Adrenal gland (tissue), 12 donors: Measurements from ENCODE around the gene NFILZ. TPM values are rescaled to one million over a fixed set of nuclear protein-coding genes. Genes with fewer than 3 reads are reported as not detected.

Experiments
- DNase-seq, 7 donors: peaks; one replicate each; pipeline ENCODE4 v3.0.0-alpha.2; 2019 to 2020
- H3K27ac ChIP-seq, 5 donors: fragments of 200-600 bp; sonication (generic) in 4 of 5; 1 replicate in 3 of 5; 2 replicates in 2 of 5; pipeline versions ENCODE4 v1.5.1 to v1.8.0; 2016 to 2020; ENCODE audit warnings: mild to moderate bottlenecking in 1 of 5
- H3K27me3 ChIP-seq: fragments of 200-600 bp; 2 replicates; pipeline ENCODE4 v1.8.0; 2021
- H3K36me3 ChIP-seq, 2 donors: fragments of 200-600 bp; replicated peaks in 1 of 2; 1 replicate in 1 of 2; 2 replicates in 1 of 2; pipeline versions ENCODE4 v1.5.1 to v1.8.0; 2018 to 2022
- H3K4me1 ChIP-seq, 2 donors: fragments of 200-600 bp; replicated peaks in 1 of 2; 1 replicate in 1 of 2; 2 replicates in 1 of 2; pipeline versions ENCODE4 v1.5.1 to v1.8.0; 2018 to 2021
- H3K4me3 ChIP-seq, 4 donors: fragments of 200-600 bp; sonication (generic) in 3 of 4; one replicate each; pipeline ENCODE4 v1.5.1; 2016 to 2018
- H3K9me3 ChIP-seq, 3 donors: fragments of 200-600 bp; sonication (generic) in 1 of 3; replicated peaks in 1 of 3; 1 replicate in 2 of 3; 2 replicates in 1 of 3; pipeline versions ENCODE4 v1.5.1 to v1.8.0; 2016 to 2021
- CTCF ChIP-seq, 6 experiments: fragments of 450-650 bp in 4 of 6; fragments of 200-600 bp in 2 of 6; sonication (generic) in 1 of 6; IDR thresholded peaks; 1 replicate in 5 of 6; 2 replicates in 1 of 6; pipeline versions ENCODE4 v1.5.1 to v1.8.0; 2016 to 2021; ENCODE audit warnings: antibody characterized with exemption in 6 of 6, mild to moderate bottlenecking in 2 of 6, moderate library complexity in 1 of 6
- POLR2A ChIP-seq, 2 donors: fragments of 450-650 bp; IDR thresholded peaks; one replicate each; pipeline ENCODE4 v1.6.1; 2017; ENCODE audit warnings: antibody characterized with exemption in 2 of 2, mild to moderate bottlenecking in 2 of 2, moderate library complexity in 1 of 2
- WGBS, 4 donors: extraction: QIAGEN DNeasy Blood & Tissue Kit in 2 of 4; methylation state at CpG; one replicate each; pipeline versions ENCODE4 v1.1.5 to v1.1.7; 2013 to 2017; 5-methylcytosine and 5-hydroxymethylcytosine counted together
- intact Hi-C, 2 donors: fragments of 100-400 bp; cut with DNase I; formaldehyde crosslinking; loops; one replicate each; pipeline versions ENCODE4 v1.14.1 to v1.15.0; 2022 to 2023
- polyA plus RNA-seq, 3 donors: library from polyadenylated mRNA; stranded (reverse); fragments of 200-250 nt in 2 of 3; fragments of 350-450 nt in 1 of 3; fragmentation: Illumina TruSeq in 1 of 3; extraction: RNeasy Lipid Tissue Mini Kit (QIAGEN cat#74804) in 1 of 3; gene quantifications; one replicate each; pipeline ENCODE4 v1.2.3, GENCODE V29; 2013 to 2014
- total RNA-seq, 9 donors: library from RNA; depleted of rRNA in 4 of 9; stranded (reverse); fragments of >200 nt in 4 of 9; fragments of 120-200 nt in 1 of 9; fragmentation: NEBNext Ultra II Directional in 1 of 9; extraction: Animal tissue kit (Norgen Biotek cat#: 25700) in 1 of 9; gene quantifications; one replicate each; pipeline versions ENCODE4 v1.1.0 to v1.2.4, GENCODE V29; 2013 to 2023
- donor health status: healthy with polysubstance abuse.
- donor health status: Bipolar disorder and iron deficiency.
- donor health status: DM: yes; HTN: yes; CAD: no.
- donor health status: DM: no; HTN: no; CAD: no.
- donor health status: DM: no; HTN: no; CAD: no.
- donor health status: DM: yes; HTN: yes; CAD: no.

NFILZ gene
- total and polyA plus RNA-seq, 12 donors = not detected

GRCh38 chr19:8664671-8665057 lies 34.2 kb downstream of the NFILZ start:
- no peak overlapping the region for H3K27ac ChIP-seq
- 51 to 72% (median 56%) methylated on average over 2 to 4 of the region's 4 CpGs for WGBS, 4 donors
- H3K4me1 ChIP-seq = no peaks in the 10 kb centered on the region
- H3K36me3 ChIP-seq = no peaks in the 10 kb centered on the region
- no peaks in the 10 kb centered on the region for H3K27me3 ChIP-seq
- H3K9me3 ChIP-seq = no peaks in the 10 kb centered on the region
- intact Hi-C loops = no loop called here
- TF ChIP-seq POLR2A (IDR thresholded peaks at IDR 0.05) (no peak), CTCF (IDR thresholded peaks at IDR 0.05) (no peak)
- H3K4me3 ChIP-seq = no peak overlapping the region
- DNase-seq = no peak

DNA sequence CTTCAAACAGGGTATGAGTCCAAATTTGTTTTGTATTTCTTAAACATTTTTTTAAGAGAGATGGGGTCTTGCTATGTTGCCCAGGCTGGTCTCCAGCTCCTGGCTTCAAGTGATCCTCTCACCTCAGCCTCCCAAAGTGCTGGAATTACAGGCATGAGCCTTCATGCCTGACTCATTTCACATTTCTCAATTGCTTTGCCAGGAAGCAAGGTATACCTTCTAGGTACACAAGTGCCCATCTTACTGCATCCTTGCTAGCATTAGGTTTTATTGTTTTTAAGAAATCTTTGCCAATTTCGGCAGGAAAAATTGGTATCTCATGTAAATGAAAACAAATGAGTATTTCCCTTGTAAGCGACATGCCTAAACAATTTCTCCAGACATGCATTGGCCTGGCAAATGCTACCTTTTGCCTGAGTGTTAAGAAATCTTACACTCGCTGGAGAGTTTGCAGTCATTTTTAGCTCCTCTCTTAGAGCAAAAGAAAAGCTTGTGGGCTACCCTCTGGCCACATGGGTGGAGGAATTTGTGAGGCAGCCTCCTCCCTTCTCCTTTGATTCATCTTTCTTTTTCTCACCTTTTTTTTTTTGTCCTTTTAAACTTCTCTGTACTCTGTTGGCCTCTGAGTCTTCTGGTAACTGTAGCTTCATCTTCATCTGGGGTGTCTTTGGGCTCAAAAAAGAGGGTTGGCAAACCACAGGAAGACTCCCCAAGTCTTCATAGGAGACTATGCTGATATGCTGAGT lies 35.2 kb downstream of the NFILZ start:
- WGBS, 4 donors = 66 to 79% (median 71%) methylated on average over 3 of the region's 3 CpGs
- H3K27ac ChIP-seq = no peak overlapping the region
- H3K4me3 ChIP-seq = no peak overlapping the region
- TF ChIP-seq CTCF (IDR thresholded peaks at IDR 0.05) (no peak), POLR2A (IDR thresholded peaks at IDR 0.05) (no peak)
- no peaks in the 10 kb centered on the region for H3K27me3 ChIP-seq
- H3K36me3 ChIP-seq = no peaks in the 10 kb centered on the region
- no peaks in the 10 kb centered on the region for H3K4me1 ChIP-seq
- intact Hi-C loops = no loop called here
- no peak for DNase-seq
- no peaks in the 10 kb centered on the region for H3K9me3 ChIP-seq

- intact Hi-C loops = no loop called here
- no peaks in the 10 kb centered on the region for H3K4me1 ChIP-seq
- H3K36me3 ChIP-seq = no peaks in the 10 kb centered on the region
- H3K4me3 ChIP-seq = no peak overlapping the region
- WGBS, 4 donors = 65 to 76% (median 73%) methylated on average over 9 of the region's 9 CpGs
- no peak for TF ChIP-seq POLR2A (IDR thresholded peaks at IDR 0.05)
- no peak for TF ChIP-seq CTCF (IDR thresholded peaks at IDR 0.05)
- DNase-seq = no peak
- H3K27ac ChIP-seq = no peak overlapping the region
- no peaks in the 10 kb centered on the region for H3K9me3 ChIP-seq
- H3K27me3 ChIP-seq = no peaks in the 10 kb centered on the region
Measured at GRCh38 chr19:8666814-8667405, 36.5 kb downstream of the NFILZ start.

GRCh38 chr19:8673276-8673891 lies 43.0 kb downstream of the NFILZ start:
- WGBS, 4 donors = 67 to 82% (median 76%) methylated on average over 1 to 6 of the region's 6 CpGs
- Histone ChIP-seq H3K36me3 (no peaks in the 10 kb centered on the region), H3K27me3 (no peaks in the 10 kb centered on the region), H3K4me3 (no peak overlapping the region), H3K27ac (no peak overlapping the region), H3K4me1 (no peaks in the 10 kb centered on the region), H3K9me3 (no peaks in the 10 kb centered on the region)
- no peak for DNase-seq
- intact Hi-C loops = no loop called here
- TF ChIP-seq POLR2A (IDR thresholded peaks at IDR 0.05) (no peak), CTCF (IDR thresholded peaks at IDR 0.05) (no peak)
